Muscle of leg (tissue), 11 donors: ENCODE results near the gene PHETA2. TPM values are rescaled to one million over a fixed set of nuclear protein-coding genes. Genes with fewer than 3 reads are reported as not detected.

Source experiments
- DNase-seq: peaks from one replicate; pipeline ENCODE4 v3.0.0; 2013
- H3K27ac ChIP-seq: one replicate; pipeline ENCODE4 v1.5.1; 2013; ENCODE audit warnings: mild to moderate bottlenecking, low read length, control low read depth
- H3K27me3 ChIP-seq: one replicate; pipeline ENCODE4 v1.6.1; 2013; ENCODE audit warnings: low read length; ENCODE audit not compliant: control insufficient read depth, insufficient read depth
- H3K36me3 ChIP-seq: one replicate; pipeline ENCODE4 v1.6.1; 2013; ENCODE audit warnings: low read length; ENCODE audit not compliant: control insufficient read depth, insufficient read depth
- H3K4me1 ChIP-seq: one replicate; pipeline ENCODE4 v1.6.1; 2013; ENCODE audit warnings: low read length; ENCODE audit not compliant: control insufficient read depth, insufficient read depth
- H3K4me3 ChIP-seq: one replicate; pipeline ENCODE4 v1.5.1; 2013; ENCODE audit warnings: low read length, control low read depth
- H3K9me3 ChIP-seq: replicated peaks from 2 replicates; pipeline ENCODE4 v1.6.1; 2013; ENCODE audit warnings: low read depth, low read length; ENCODE audit not compliant: control insufficient read depth
- WGBS: methylation state at CpG from one replicate; pipeline ENCODE4 v1.1.5; 2013; ENCODE audit warnings: missing lambda C conversion rate; ENCODE audit not compliant: insufficient coverage; 5-methylcytosine and 5-hydroxymethylcytosine counted together
- polyA plus RNA-seq, 8 donors: library from polyadenylated mRNA; unstranded; fragments of 120-200 nt; gene quantifications; one replicate each; pipeline versions ENCODE4 v1.2.1 to v1.2.3, GENCODE V29; 2013; ENCODE audit warnings: inconsistent platforms in 1 of 8, low replicate concordance in 1 of 8; ENCODE audit not compliant: insufficient read length in 8 of 8, insufficient read depth in 1 of 8
- total RNA-seq: library from RNA; stranded (reverse); fragments of 120-200 nt; gene quantifications from one replicate; pipeline ENCODE4 v1.2.4, GENCODE V29; 2013

The PHETA2 gene
- total and polyA plus RNA-seq, 9 donors: 18.0 to 32.1 (median 25.2) TPM

- Histone ChIP-seq H3K27me3 (no peaks in the 10 kb centered on the region), H3K36me3 (no peaks in the 10 kb centered on the region), H3K4me3 (no peak overlapping the region), H3K27ac (no peak overlapping the region), H3K9me3 (peaks cover 11% of the 10 kb centered on the region), H3K4me1 (no peaks in the 10 kb centered on the region)
- no peak for DNase-seq
- no CpG with 5 or more reads among the region's 3 CpGs for WGBS
These were observed 21.3 kb upstream of the PHETA2 start for GRCh38 chr22:42052765-42053164.

DNA sequence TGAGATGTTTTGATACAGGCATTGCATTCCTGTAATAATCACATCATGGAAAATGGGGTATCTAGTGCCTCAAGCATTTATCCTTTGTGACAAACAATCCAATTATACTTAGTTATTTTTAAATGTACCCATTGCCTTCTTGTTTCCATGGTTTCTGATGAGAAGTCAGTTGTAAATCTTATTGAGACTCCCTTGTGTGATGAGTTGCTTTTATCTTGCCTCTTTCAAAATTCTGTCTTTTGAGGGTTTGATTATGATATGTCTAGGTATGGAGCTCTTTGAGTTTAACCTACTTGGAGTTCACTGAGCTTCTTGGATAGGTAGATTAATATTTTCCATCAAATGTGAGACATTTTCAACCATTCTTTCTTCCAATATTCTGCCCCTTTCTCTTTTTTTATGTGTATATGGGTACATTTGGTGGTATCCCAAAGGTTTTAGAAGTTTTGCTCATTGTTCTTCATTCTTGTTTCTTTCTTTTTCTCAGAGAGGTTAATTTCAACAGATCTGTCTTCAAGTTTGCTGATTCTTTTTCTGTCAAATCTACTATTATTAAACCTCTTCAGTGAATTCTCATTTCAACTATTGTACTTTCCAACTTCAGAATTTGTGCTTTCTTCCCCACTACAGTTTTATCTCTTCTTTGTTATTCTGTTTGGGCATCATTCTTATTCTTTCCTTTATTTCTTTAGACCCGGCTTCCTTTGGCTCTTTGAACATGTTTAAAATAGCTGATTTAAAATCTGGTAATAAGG lies 17.1 kb upstream of the PHETA2 start:
- Histone ChIP-seq H3K27ac (no peak overlapping the region), H3K4me3 (no peak overlapping the region), H3K27me3 (no peaks in the 10 kb centered on the region), H3K4me1 (no peaks in the 10 kb centered on the region), H3K9me3 (peaks cover 13% of the 10 kb centered on the region), H3K36me3 (peaks cover 31% of the 10 kb centered on the region)
- no CpG with 5 or more reads among the region's 1 CpG for WGBS
- no peak for DNase-seq

GRCh38 chr22:42060489-42060888 lies 13.6 kb upstream of the PHETA2 start:
- H3K27me3 ChIP-seq: no peaks in the 10 kb centered on the region
- H3K36me3 ChIP-seq: peaks cover 52% of the 10 kb centered on the region
- H3K27ac ChIP-seq: no peak overlapping the region
- H3K4me1 ChIP-seq: no peaks in the 10 kb centered on the region
- DNase-seq: no peak
- H3K9me3 ChIP-seq: peaks cover 13% of the 10 kb centered on the region
- 100% methylated on average over 1 of the region's 5 CpGs for WGBS
- H3K4me3 ChIP-seq: no peak overlapping the region

- DNase-seq: no peak
- no peak overlapping the region for H3K27ac ChIP-seq
- WGBS: 94% methylated on average over 6 of the region's 7 CpGs
- peaks cover 57% of the 10 kb centered on the region for H3K36me3 ChIP-seq
- no peak overlapping the region for H3K4me3 ChIP-seq
- H3K4me1 ChIP-seq: no peaks in the 10 kb centered on the region
- H3K27me3 ChIP-seq: no peaks in the 10 kb centered on the region
- H3K9me3 ChIP-seq: peaks cover 13% of the 10 kb centered on the region
These were observed 13.0 kb upstream of the PHETA2 start for GRCh38 chr22:42061041-42061440.

DNA sequence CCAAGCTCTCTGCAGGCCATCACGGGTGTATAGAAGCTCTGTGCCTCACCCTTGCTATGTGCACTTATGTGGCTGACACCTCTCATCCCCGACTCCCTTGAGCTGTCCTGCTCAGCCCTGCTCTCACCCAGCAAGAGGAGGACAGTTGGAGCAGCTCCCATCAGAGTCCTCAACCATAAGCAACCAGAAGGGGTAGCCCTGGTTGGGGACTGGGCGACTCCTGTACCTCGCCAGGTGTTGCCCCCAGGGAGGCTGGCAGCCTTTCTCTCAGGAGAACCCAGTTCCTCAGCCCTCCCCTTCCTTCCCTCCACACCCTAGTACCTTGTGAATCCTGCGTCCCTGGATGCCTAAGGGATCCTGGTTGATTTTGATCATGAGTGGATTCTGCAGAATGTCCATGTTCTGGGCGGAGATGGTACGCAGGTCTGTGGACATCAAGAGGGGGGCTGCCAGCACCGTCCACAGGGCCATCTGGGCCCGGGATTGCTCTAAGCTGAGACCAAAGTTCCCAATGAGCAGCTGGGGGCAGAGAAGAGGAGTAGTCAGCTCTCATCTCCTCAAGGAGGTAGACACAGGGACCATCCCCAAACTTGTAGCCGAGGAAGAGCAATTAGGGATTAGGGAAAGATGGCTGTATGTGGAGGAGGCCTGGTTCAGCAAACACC lies 11.4 kb upstream of the PHETA2 start:
- peaks cover 2% of the 10 kb centered on the region for H3K9me3 ChIP-seq
- H3K4me3 ChIP-seq: no peak overlapping the region
- H3K27me3 ChIP-seq: no peaks in the 10 kb centered on the region
- H3K27ac ChIP-seq: no peak overlapping the region
- DNase-seq: no peak
- WGBS: 86% methylated on average over 4 of the region's 10 CpGs
- no peaks in the 10 kb centered on the region for H3K4me1 ChIP-seq
- peaks cover 69% of the 10 kb centered on the region for H3K36me3 ChIP-seq

DNA sequence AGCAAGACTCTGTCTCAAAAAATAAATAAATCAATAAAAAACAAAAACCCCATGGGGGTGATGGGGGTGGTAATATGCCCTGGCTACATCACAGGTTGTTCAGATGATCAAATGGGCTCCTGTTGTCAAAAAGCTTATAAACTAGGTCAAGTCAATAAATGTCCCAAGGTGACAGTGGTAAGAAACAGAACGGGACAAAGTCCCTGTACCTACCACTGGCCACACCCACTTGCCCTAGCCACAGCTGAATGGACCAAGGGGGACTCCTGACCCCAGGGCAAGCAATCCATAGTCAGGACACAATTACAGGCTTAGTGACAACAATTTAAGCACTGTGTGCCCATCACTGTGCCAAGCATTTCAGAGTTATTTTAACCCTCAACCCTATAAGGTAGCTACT lies 9.4 kb upstream of the PHETA2 start:
- WGBS: 67% methylated on average over 1 of the region's 1 CpG
- Histone ChIP-seq H3K36me3 (peaks cover 64% of the 10 kb centered on the region), H3K4me1 (peaks cover 3% of the 10 kb centered on the region)

DNA sequence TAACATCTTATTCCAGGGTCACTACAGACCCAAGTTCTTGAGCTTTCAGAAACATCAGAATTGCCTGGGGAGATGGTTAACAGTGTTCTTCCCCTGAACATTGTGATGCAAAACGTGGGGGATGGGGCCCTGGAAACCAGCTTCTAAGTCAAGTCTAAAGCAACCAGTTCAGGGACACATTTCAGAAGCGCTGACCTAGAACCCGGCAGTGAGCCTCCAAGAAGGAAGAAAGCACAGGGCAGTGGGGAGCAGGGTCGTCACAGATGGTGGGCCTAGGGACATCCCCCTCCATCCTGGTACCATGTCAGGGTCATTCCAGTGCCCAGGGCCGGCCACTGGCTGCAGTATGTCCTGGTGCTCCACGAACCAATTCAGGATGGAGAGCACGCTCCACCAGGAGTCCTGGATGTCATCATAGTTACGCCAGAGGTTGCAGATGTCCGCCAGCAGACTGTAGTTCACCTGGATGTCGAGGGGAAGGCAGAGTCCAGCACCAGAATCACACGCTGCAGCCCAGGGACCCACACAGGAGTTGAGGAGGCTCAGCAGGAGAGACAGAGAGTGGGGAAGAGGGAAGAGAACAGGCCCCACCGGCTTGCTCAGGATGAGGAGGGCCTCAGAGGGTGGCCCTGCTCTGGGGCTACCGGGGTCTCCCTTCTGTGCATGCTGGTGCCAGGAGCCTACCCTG lies 8.5 kb upstream of the PHETA2 start:
- 93% methylated on average over 10 of the region's 13 CpGs for WGBS
- peaks cover 55% of the 10 kb centered on the region for H3K36me3 ChIP-seq

More for the DNA sequence above, 9.4 kb upstream of the PHETA2 start:
- DNase-seq: no peak
- Histone ChIP-seq H3K27ac (no peak overlapping the region), H3K27me3 (no peaks in the 10 kb centered on the region), H3K4me3 (no peak overlapping the region), H3K9me3 (no peaks in the 10 kb centered on the region)

DNA sequence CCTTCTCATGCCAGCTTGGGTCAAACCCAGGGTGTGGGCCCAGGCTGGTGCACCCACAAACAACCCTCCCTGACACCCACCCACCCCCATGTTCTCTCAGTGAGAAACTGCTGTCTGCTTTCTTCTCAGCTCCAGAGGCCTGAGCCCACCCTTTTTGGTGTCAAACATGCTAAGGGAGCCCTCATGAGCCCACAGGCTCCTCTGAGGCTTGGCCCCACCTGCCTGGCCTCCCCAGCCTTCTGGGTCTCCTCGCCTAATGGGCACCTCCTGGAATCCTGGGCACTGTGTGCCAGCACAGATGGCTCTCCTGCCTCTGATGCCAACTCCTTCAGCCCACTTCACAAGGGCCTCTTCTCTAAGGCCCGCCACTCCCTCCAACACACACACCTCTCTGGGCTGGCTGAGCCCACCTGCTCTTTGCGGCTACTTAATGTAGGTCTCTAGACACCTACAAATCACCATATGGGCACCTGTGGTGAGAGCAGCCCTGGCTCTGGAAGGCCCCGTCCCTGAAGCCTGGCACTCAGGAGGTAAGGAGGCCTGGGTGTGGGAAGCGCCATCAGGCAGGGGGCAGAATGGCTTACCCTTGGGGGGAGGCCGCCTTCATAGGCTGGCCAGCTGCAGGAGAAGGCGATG lies 7.8 kb upstream of the PHETA2 start:
- H3K4me1 ChIP-seq: peaks cover 12% of the 10 kb centered on the region

More for the DNA sequence above, 8.5 kb upstream of the PHETA2 start:
- no peak for DNase-seq
- Histone ChIP-seq H3K4me1 (peaks cover 9% of the 10 kb centered on the region), H3K4me3 (no peak overlapping the region), H3K27ac (no peak overlapping the region), H3K27me3 (no peaks in the 10 kb centered on the region), H3K9me3 (no peaks in the 10 kb centered on the region)

GRCh38 chr22:42066937-42067336 lies 7.1 kb upstream of the PHETA2 start:
- no peaks in the 10 kb centered on the region for H3K27me3 ChIP-seq
- WGBS: 96% methylated on average over 9 of the region's 10 CpGs
- H3K36me3 ChIP-seq: peaks cover 45% of the 10 kb centered on the region

More for the DNA sequence above, 7.8 kb upstream of the PHETA2 start:
- Histone ChIP-seq H3K9me3 (no peaks in the 10 kb centered on the region), H3K36me3 (peaks cover 48% of the 10 kb centered on the region), H3K27me3 (no peaks in the 10 kb centered on the region), H3K27ac (no peak overlapping the region), H3K4me3 (no peak overlapping the region)
- no peak for DNase-seq
- 89% methylated on average over 7 of the region's 7 CpGs for WGBS

More at GRCh38 chr22:42066937-42067336, 7.1 kb upstream of the PHETA2 start:
- peaks cover 19% of the 10 kb centered on the region for H3K4me1 ChIP-seq
- H3K27ac ChIP-seq: no peak overlapping the region
- H3K9me3 ChIP-seq: no peaks in the 10 kb centered on the region
- H3K4me3 ChIP-seq: no peak overlapping the region
- DNase-seq: no peak
